Thyroid gland (tissue), 4 donors: Measurements from ENCODE around the gene HNF1B.

Experiments used
- CTCF ChIP-seq, 6 experiments: fragments of 200-600 bp in 3 of 6; fragments of 450-650 bp in 3 of 6; sonication (generic) in 3 of 6; IDR thresholded peaks; one replicate each; pipeline ENCODE4 v1.5.1; 2016 to 2019; ENCODE audit warnings: antibody characterized with exemption in 6 of 6, mild to moderate bottlenecking in 2 of 6, inconsistent platforms in 1 of 6, moderate library complexity in 1 of 6
- POLR2A ChIP-seq, 2 donors: fragments of 450-650 bp; IDR thresholded peaks; one replicate each; pipeline ENCODE4 v1.6.1; 2017; ENCODE audit warnings: antibody characterized with exemption in 2 of 2, mild to moderate bottlenecking in 2 of 2, moderate library complexity in 1 of 2

GRCh38 chr17:37702598-37702997 lies 42.3 kb downstream of the HNF1B start:
- TF ChIP-seq CTCF (IDR thresholded peaks at IDR 0.05) (no peak), POLR2A (IDR thresholded peaks at IDR 0.05) (no peak)
